WTC11 (cell line): ENCODE data around the gene PABPC1L2B. TPM values are rescaled to one million over a fixed set of nuclear protein-coding genes. Genes with fewer than 3 reads are reported as not detected.
"Not testable (repeated sequence)": the region's sequence is repeated elsewhere in the genome, so short reads cannot be mapped to it uniquely, and the experiment has no call there.

Experiments used
- ATAC-seq: fragments of 200-7000 bp; cut with Tn5 transposase; 2 replicates; pipeline ENCODE4 v1.10.0; 2021; ENCODE audit warnings: mild to moderate bottlenecking, moderate library complexity
- Bru-seq: library from RNA; stranded (reverse); fragments of 400-500 nt; gene quantifications from one replicate; lab custom pipeline; 2021; lab: Mats Ljungman, UMichigan
- CTCF ChIA-PET: fragments of 300-600 bp; sonication (Branson Sonifier 250); formaldehyde crosslinking; loops from one replicate; lab custom pipeline; 2021; ENCODE audit warnings: antibody characterized with exemption; lab: Charles Lee
- POLR2A ChIA-PET: fragments of 350-600 bp; sonication (Branson Sonifier 250); formaldehyde crosslinking; loops from one replicate; lab custom pipeline; 2021; ENCODE audit warnings: antibody characterized with exemption; lab: Charles Lee
- DNase-seq: peaks from one replicate; pipeline ENCODE4 v3.0.0; 2021; ENCODE audit warnings: low spot score
- H3K27ac Mint-ChIP-seq: 2 replicates; pipeline ENCODE4 v1.8.0; 2021; ENCODE audit warnings: mixed read lengths
- H3K27me3 Mint-ChIP-seq: 2 replicates; pipeline ENCODE4 v1.8.0; 2021; ENCODE audit warnings: low read depth, mild to moderate bottlenecking, moderate library complexity, mixed read lengths
- H3K36me3 Mint-ChIP-seq: 2 replicates; pipeline ENCODE4 v1.8.0; 2021; ENCODE audit warnings: mixed read lengths
- H3K4me1 Mint-ChIP-seq: 2 replicates; pipeline ENCODE4 v1.8.0; 2022; ENCODE audit warnings: mixed read lengths
- H3K4me3 Mint-ChIP-seq: 2 replicates; pipeline ENCODE4 v1.8.0; 2021; ENCODE audit warnings: mild to moderate bottlenecking, moderate library complexity, mixed read lengths
- H3K9me3 Mint-ChIP-seq: 2 replicates; pipeline ENCODE4 v1.8.0; 2021; ENCODE audit warnings: mixed read lengths
- CREM ChIP-seq: sonication (generic); formaldehyde crosslinking; IDR thresholded peaks from 2 replicates; pipeline ENCODE4 v1.8.1; 2022; ENCODE audit warnings: mild to moderate bottlenecking, missing genetic modification reagents, moderate library complexity
- FOXK1 ChIP-seq: sonication (generic); formaldehyde crosslinking; IDR thresholded peaks from 2 replicates; pipeline ENCODE4 v1.8.0; 2022; ENCODE audit warnings: mild to moderate bottlenecking, moderate library complexity, missing genetic modification reagents
- MXD4 ChIP-seq: fragments of 250-450 bp; sonication (Bioruptor Pico); IDR thresholded peaks from 2 replicates; pipeline ENCODE4 v1.8.0; 2021; ENCODE audit warnings: mild to moderate bottlenecking, moderate library complexity, borderline replicate concordance
- NFYB ChIP-seq: sonication (generic); formaldehyde crosslinking; conservative IDR thresholded peaks from 2 replicates; pipeline ENCODE4 v1.8.0; 2022; ENCODE audit warnings: low read depth, missing genetic modification reagents
- long read RNA-seq, 3 experiments: library from RNA in 1 of 3; library from capped mRNA in 1 of 3; library from polyadenylated mRNA in 1 of 3; unstranded in 2 of 3; stranded (forward) in 1 of 3; transcript quantifications; one replicate each; pipeline ENCODE4 v2.0.0, GENCODE V29; 2021
- total RNA-seq: library from RNA; stranded (reverse); gene quantifications from 3 replicates; pipeline ENCODE4 v1.2.3, GENCODE V29; 2021
- TF ChIP-seq, protein P1 (sequence below): sonication (generic); formaldehyde crosslinking; IDR thresholded peaks from 2 replicates; pipeline ENCODE4 v1.8.1; 2023; ENCODE audit warnings: mild to moderate bottlenecking, missing genetic modification reagents
- TF ChIP-seq, protein P2 (sequence below): fragments of 200-600 bp; IDR thresholded peaks from 2 replicates; pipeline ENCODE4 v1.8.0; 2022; ENCODE audit warnings: antibody characterized with exemption
- TF ChIP-seq, protein P3 (sequence below): sonication (generic); formaldehyde crosslinking; IDR thresholded peaks from 2 replicates; pipeline ENCODE4 v1.8.0; 2022; ENCODE audit warnings: mild to moderate bottlenecking, missing genetic modification reagents
- TF ChIP-seq, protein P4 (sequence below): sonication (generic); formaldehyde crosslinking; IDR thresholded peaks from 2 replicates; pipeline ENCODE4 v1.8.0; 2022; ENCODE audit warnings: missing genetic modification reagents

The PABPC1L2B gene
- 1.0 to 1.7 TPM (median 1.6 TPM) in 3 replicates for total RNA-seq
- Bru-seq, nascent RNA, result percentile 39 among the genes with signal in this experiment
- long read RNA-seq, experiment 1, result 0 reads
- long read RNA-seq, experiment 2, partial matches to known transcripts, result 0 of 1 reads
- long read RNA-seq, experiment 2, other reads (novel, unspliced or antisense), result 0 of 1 reads
- long read RNA-seq, experiment 3, result 0 reads

DNA sequence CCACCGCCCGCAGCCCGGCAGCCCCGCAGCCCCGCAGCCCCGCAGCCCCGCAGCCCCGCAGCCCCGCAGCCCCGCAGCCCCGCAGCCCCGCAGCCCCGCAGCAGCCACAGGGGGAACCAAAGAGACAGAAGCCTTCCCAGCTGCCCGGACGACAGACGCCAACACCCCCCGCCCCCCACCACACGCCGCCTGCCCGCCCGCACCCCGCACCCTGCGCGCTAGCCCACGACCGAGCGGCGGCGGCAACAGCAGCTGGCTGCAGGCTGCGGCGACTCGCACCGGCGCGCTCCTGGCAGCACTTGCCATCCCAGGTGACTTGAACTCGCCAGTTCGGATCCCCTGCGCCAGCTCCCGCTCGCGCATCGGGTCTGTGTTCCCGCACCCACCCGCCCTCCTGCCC lies at the start of gene PABPC1L2B:
Gene PABPC1L2B (plus strand): TSS at position 207 of the 400 bp plus-strand sequence. CDS start 704 bp downstream, outside the sequence.
- H3K4me3 Mint-ChIP-seq, DNase-seq, ATAC-seq, H3K36me3 Mint-ChIP-seq, H3K4me1 Mint-ChIP-seq, H3K9me3 Mint-ChIP-seq, POLR2A ChIA-PET, H3K27ac Mint-ChIP-seq, CTCF ChIA-PET: not testable (repeated sequence)
- H3K27me3 Mint-ChIP-seq, result peaks cover 18% of the 10 kb centered on the region

DNA sequence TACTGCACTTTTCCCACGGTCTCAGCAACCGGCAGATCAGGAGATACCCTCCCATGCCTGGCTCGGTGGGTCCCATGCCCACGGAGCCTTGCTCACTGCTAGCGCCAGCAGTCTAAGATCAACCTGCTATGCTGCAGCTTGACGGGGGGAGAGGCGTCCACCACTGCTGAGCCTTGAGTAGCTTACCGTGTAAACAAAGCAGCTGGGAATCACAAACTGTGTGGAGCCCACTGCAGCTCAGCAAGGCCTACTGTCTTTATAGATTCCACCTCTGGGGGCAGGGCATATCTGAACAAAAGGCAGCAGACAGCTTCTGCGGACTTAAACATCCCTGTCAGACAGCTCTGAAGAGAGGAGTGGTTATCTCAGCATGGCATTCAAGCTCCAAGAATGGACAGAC lies 42.8 kb upstream of the PABPC1L2B start:
- H3K27ac Mint-ChIP-seq, H3K27me3 Mint-ChIP-seq, H3K36me3 Mint-ChIP-seq, H3K4me1 Mint-ChIP-seq, POLR2A ChIA-PET, CTCF ChIA-PET, H3K4me3 Mint-ChIP-seq, DNase-seq, H3K9me3 Mint-ChIP-seq: not testable (repeated sequence)
- peak; percentile 65 for ATAC-seq

DNA sequence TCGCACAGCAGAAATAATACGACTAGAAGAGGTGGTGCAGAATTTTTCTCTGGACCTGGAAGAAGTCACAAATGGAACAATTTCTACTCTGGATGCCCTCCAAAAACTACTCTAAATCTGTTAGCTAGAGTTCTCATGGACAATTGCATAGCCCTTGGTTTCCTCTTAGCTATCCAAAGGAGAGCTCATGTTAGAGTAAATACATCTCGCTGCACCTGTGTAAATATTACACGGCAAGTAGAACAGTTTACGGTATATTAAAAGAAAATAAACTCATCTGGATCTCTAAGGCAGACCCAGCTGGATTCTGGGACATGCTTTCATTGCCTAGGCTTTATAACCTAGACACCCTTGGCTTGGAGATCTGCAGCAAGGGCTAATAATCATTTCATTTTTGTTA lies 30.9 kb upstream of the PABPC1L2B start:
- H3K4me1 Mint-ChIP-seq, H3K4me3 Mint-ChIP-seq, ATAC-seq, H3K36me3 Mint-ChIP-seq, POLR2A ChIA-PET, DNase-seq, H3K27ac Mint-ChIP-seq, H3K27me3 Mint-ChIP-seq, H3K9me3 Mint-ChIP-seq, CTCF ChIA-PET: not testable (repeated sequence)

DNA sequence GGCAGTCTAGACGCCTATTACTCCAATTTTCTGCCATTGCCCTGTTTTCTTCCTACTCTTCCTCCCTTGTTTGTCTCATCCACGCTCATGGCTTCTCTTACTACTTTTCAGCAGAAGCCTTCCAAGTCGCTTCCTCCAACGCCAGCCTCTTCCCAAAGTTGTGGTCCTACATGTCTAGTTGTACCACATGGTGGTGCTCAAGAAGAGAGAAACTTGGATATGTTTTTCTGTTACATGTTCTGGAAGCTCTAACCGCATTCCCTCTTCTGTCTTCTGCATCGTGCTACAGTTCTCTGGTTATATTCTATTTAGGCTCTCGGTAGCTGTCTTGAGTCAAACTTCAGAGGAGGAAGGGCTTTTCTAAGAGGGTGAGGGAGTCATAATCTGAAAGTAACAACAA lies 27.9 kb upstream of the PABPC1L2B start:
- CTCF ChIA-PET, ATAC-seq, H3K4me1 Mint-ChIP-seq, DNase-seq, POLR2A ChIA-PET, H3K36me3 Mint-ChIP-seq, H3K27me3 Mint-ChIP-seq, H3K4me3 Mint-ChIP-seq, H3K9me3 Mint-ChIP-seq, H3K27ac Mint-ChIP-seq: not testable (repeated sequence)

DNA sequence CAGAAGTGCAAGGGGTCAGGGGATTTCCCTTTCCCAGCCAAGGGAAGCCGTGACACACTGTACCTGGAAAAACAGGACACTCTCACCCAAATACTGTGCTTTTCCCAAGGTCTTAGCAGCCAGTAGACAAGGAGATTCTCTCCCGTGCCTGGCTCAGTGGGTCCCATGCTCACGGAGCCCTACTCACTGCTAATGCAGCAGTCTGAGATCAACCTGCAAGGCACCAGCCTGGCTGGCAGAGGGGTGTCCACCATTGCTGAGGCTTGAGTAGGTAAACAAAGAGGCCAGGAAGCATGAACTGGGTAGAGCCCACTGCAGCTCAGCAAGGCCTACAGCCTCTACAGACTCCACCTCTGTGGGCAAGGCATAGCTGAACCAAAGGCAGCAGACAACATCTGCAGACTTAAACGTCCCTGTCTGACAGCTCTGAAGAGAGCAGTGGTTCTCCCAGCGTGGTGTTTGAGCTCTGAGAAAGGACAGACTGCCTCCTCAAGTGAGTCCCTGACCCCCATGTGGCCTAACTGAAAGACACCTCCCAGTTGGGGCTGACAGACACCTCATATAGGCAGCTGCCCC lies 21.8 kb upstream of the PABPC1L2B start:
- DNase-seq, ATAC-seq, H3K27ac Mint-ChIP-seq, H3K4me3 Mint-ChIP-seq, POLR2A ChIA-PET, H3K36me3 Mint-ChIP-seq, CTCF ChIA-PET, H3K4me1 Mint-ChIP-seq: not testable (repeated sequence)
- Mint-ChIP-seq H3K9me3 (peaks cover 18% of the 10 kb centered on the region), H3K27me3 (peaks cover 12% of the 10 kb centered on the region)

DNA sequence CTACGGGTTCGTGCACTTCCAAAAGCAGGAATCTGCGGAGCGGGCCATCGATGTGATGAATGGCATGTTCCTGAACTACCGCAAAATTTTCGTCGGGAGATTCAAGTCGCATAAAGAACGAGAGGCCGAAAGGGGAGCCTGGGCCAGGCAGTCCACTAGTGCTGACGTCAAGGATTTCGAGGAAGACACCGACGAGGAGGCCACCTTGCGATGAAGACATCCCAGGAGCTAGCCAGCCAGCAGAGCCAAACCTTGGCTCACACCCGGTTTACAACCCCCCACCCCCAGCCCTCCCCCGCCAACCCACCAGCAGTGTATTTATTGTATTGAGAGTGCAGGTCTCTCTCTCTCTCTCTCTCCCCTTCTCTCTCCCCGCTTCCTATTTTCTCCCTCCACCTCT lies 1.3 kb downstream of the PABPC1L2B start:
- peak; percentile 65 for ATAC-seq
- DNase-seq, POLR2A ChIA-PET, H3K4me1 Mint-ChIP-seq, H3K27ac Mint-ChIP-seq, CTCF ChIA-PET, H3K4me3 Mint-ChIP-seq, H3K9me3 Mint-ChIP-seq, H3K36me3 Mint-ChIP-seq: not testable (repeated sequence)
- peaks cover 21% of the 10 kb centered on the region for H3K27me3 Mint-ChIP-seq

DNA sequence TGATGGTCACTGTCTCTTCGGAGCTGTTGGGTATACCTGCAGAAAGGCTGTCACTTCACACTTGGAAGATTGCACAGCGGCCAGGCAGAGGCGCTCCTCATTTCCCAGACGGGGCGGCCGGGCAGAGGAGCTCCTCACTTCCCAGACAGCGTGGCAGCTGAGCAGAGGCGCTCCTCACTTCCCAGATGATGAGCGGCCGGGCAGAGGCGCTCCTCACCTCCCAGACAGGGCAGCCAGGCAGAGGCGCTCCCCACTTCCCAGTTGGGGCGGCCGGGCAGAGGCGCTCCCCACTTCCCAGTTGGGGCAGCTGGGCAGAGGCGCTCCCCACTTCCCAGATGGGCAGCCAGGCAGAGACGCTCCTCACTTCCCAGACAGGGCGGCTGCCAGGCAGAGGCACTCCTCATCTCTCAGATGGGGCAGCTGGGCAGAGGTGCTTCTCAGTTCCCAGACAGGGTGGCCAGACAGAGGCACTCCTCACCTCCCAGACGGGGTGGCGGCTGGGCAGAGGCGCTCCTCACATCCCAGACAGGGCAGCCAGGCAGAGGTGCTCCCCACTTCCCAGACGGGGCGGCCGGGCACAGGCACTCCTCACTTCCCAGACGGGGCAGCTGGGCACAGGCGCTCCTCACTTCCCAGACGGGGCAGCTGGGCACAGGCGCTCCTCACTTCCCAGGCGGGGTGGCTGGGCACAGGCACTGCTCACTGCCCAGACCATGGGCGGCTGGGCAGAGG lies 18.8 kb downstream of the PABPC1L2B start:
- H3K9me3 Mint-ChIP-seq, result peaks cover 35% of the 10 kb centered on the region
- H3K27ac Mint-ChIP-seq, result no peak overlapping the region
- peaks cover 6% of the 10 kb centered on the region for H3K4me1 Mint-ChIP-seq
- CTCF ChIA-PET, result no interaction called here
- DNase-seq (no peak), ATAC-seq (no peak)
- POLR2A ChIA-PET, result no interaction called here
- H3K27me3 Mint-ChIP-seq, result no peaks in the 10 kb centered on the region; the same call in none of the 2 replicates
- H3K4me3 Mint-ChIP-seq, result no peak overlapping the region
- peaks cover 31% of the 10 kb centered on the region for H3K36me3 Mint-ChIP-seq
- TF ChIP-seq MXD4 (CRISPR knock-in tag) (no peak), NFYB (CRISPR knock-in tag) (no peak), FOXK1 (no peak), CREM (CRISPR knock-in tag) (no peak)
- TF ChIP-seq, protein P1, sequence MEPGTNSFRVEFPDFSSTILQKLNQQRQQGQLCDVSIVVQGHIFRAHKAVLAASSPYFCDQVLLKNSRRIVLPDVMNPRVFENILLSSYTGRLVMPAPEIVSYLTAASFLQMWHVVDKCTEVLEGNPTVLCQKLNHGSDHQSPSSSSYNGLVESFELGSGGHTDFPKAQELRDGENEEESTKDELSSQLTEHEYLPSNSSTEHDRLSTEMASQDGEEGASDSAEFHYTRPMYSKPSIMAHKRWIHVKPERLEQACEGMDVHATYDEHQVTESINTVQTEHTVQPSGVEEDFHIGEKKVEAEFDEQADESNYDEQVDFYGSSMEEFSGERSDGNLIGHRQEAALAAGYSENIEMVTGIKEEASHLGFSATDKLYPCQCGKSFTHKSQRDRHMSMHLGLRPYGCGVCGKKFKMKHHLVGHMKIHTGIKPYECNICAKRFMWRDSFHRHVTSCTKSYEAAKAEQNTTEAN (CRISPR knock-in tag), result no peak
- TF ChIP-seq, protein P2, sequence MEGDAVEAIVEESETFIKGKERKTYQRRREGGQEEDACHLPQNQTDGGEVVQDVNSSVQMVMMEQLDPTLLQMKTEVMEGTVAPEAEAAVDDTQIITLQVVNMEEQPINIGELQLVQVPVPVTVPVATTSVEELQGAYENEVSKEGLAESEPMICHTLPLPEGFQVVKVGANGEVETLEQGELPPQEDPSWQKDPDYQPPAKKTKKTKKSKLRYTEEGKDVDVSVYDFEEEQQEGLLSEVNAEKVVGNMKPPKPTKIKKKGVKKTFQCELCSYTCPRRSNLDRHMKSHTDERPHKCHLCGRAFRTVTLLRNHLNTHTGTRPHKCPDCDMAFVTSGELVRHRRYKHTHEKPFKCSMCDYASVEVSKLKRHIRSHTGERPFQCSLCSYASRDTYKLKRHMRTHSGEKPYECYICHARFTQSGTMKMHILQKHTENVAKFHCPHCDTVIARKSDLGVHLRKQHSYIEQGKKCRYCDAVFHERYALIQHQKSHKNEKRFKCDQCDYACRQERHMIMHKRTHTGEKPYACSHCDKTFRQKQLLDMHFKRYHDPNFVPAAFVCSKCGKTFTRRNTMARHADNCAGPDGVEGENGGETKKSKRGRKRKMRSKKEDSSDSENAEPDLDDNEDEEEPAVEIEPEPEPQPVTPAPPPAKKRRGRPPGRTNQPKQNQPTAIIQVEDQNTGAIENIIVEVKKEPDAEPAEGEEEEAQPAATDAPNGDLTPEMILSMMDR, result no peak
- TF ChIP-seq, protein P3, sequence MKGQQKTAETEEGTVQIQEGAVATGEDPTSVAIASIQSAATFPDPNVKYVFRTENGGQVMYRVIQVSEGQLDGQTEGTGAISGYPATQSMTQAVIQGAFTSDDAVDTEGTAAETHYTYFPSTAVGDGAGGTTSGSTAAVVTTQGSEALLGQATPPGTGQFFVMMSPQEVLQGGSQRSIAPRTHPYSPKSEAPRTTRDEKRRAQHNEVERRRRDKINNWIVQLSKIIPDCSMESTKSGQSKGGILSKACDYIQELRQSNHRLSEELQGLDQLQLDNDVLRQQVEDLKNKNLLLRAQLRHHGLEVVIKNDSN (CRISPR knock-in tag), result no peak
- TF ChIP-seq, protein P4, sequence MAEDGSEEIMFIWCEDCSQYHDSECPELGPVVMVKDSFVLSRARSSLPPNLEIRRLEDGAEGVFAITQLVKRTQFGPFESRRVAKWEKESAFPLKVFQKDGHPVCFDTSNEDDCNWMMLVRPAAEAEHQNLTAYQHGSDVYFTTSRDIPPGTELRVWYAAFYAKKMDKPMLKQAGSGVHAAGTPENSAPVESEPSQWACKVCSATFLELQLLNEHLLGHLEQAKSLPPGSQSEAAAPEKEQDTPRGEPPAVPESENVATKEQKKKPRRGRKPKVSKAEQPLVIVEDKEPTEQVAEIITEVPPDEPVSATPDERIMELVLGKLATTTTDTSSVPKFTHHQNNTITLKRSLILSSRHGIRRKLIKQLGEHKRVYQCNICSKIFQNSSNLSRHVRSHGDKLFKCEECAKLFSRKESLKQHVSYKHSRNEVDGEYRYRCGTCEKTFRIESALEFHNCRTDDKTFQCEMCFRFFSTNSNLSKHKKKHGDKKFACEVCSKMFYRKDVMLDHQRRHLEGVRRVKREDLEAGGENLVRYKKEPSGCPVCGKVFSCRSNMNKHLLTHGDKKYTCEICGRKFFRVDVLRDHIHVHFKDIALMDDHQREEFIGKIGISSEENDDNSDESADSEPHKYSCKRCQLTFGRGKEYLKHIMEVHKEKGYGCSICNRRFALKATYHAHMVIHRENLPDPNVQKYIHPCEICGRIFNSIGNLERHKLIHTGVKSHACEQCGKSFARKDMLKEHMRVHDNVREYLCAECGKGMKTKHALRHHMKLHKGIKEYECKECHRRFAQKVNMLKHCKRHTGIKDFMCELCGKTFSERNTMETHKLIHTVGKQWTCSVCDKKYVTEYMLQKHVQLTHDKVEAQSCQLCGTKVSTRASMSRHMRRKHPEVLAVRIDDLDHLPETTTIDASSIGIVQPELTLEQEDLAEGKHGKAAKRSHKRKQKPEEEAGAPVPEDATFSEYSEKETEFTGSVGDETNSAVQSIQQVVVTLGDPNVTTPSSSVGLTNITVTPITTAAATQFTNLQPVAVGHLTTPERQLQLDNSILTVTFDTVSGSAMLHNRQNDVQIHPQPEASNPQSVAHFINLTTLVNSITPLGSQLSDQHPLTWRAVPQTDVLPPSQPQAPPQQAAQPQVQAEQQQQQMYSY (CRISPR knock-in tag), result no peak
